Smooth muscle cell (in vitro differentiated cells): ENCODE data around the gene GJD2. TPM values are rescaled to one million over a fixed set of nuclear protein-coding genes. Genes with fewer than 3 reads are reported as not detected.

Source experiments
- DNase-seq: peaks from one replicate; lab custom pipeline; 2025; ENCODE audit not compliant: unreplicated experiment; lab: John Stamatoyannopoulos, UW
- H2AFZ ChIP-seq: fragments of 200-600 bp; sonication (generic); 2 replicates; pipeline ENCODE4 v1.6.0; 2016; ENCODE audit warnings: antibody characterized with exemption, low read depth, mild to moderate bottlenecking
- H3F3A ChIP-seq: fragments of 200-600 bp; sonication (generic); 2 replicates; pipeline ENCODE4 v1.6.0; 2017; ENCODE audit warnings: antibody characterized with exemption, low read depth
- H3K27ac ChIP-seq: fragments of 200-600 bp; sonication (generic); 2 replicates; pipeline ENCODE4 v1.5.1; 2016; ENCODE audit warnings: low read depth, mild to moderate bottlenecking
- H3K27me3 ChIP-seq: fragments of 200-600 bp; sonication (generic); 2 replicates; pipeline ENCODE4 v1.6.1; 2016; ENCODE audit warnings: low read depth, mild to moderate bottlenecking
- H3K36me3 ChIP-seq: fragments of 200-600 bp; sonication (generic); 2 replicates; pipeline ENCODE4 v1.5.1; 2016; ENCODE audit warnings: low read depth
- H3K4me1 ChIP-seq: fragments of 200-600 bp; sonication (generic); 2 replicates; pipeline ENCODE4 v1.5.1; 2016; ENCODE audit warnings: low read depth
- H3K4me2 ChIP-seq: fragments of 200-600 bp; sonication (generic); 2 replicates; pipeline ENCODE4 v1.6.0; 2016; ENCODE audit warnings: mild to moderate bottlenecking
- H3K4me3 ChIP-seq: fragments of 200-600 bp; sonication (generic); 2 replicates; pipeline ENCODE4 v1.5.1; 2016; ENCODE audit warnings: mild to moderate bottlenecking
- H3K79me2 ChIP-seq: fragments of 200-600 bp; sonication (generic); 2 replicates; pipeline ENCODE4 v1.6.0; 2016; ENCODE audit warnings: low read depth, mild to moderate bottlenecking
- H3K9ac ChIP-seq: fragments of 200-600 bp; sonication (generic); 2 replicates; pipeline ENCODE4 v1.6.0; 2016; ENCODE audit warnings: low read depth
- H3K9me3 ChIP-seq: fragments of 200-600 bp; sonication (generic); replicated peaks from 2 replicates; pipeline ENCODE4 v1.5.1; 2016; ENCODE audit warnings: low read depth
- H4K20me1 ChIP-seq: fragments of 200-600 bp; sonication (generic); 2 replicates; pipeline ENCODE4 v1.6.0; 2016; ENCODE audit warnings: low read depth
- CTCF ChIP-seq: fragments of 200-600 bp; sonication (generic); IDR thresholded peaks from 2 replicates; pipeline ENCODE4 v1.5.1; 2017; ENCODE audit warnings: borderline replicate concordance, mild to moderate bottlenecking, antibody characterized with exemption; ENCODE audit not compliant: insufficient read depth, poor library complexity, severe bottlenecking
- WGBS: methylation state at CpG from one replicate; pipeline ENCODE4 v1.1.7; 2016; ENCODE audit warnings: low lambda C conversion rate; 5-methylcytosine and 5-hydroxymethylcytosine counted together
- polyA plus RNA-seq: library from polyadenylated mRNA; unstranded; fragments of >200 nt; fragmentation: Nextera tagmentation; extraction: Ambion mirVana; gene quantifications from 2 replicates; pipeline ENCODE4 v1.2.1, GENCODE V29; 2016
- total RNA-seq: library from RNA; depleted of rRNA; stranded (reverse); fragments of >200 nt; gene quantifications from 2 replicates; pipeline ENCODE4 v1.2.3, GENCODE V29; 2014

Gene GJD2
- total and polyA plus RNA-seq, 2 experiments from 2014 or later, result not detected

- no peaks in the 10 kb centered on the region for H3K9me3 ChIP-seq
- TF ChIP-seq CTCF, result no peak
- H3K9ac ChIP-seq, result no peak overlapping the region
- no peaks in the 10 kb centered on the region for H4K20me1 ChIP-seq
- peaks cover 26% of the 10 kb centered on the region for H3K27me3 ChIP-seq
- no peak overlapping the region for H3K4me2 ChIP-seq
- WGBS, result 85% methylated on average over 4 of the region's 4 CpGs
- no peak for DNase-seq
- H3F3A ChIP-seq, result no peaks in the 10 kb centered on the region
- no peak overlapping the region for H3K4me3 ChIP-seq
- H3K36me3 ChIP-seq, result no peaks in the 10 kb centered on the region
- H3K27ac ChIP-seq, result no peak overlapping the region
- peaks cover 5% of the 10 kb centered on the region for H3K4me1 ChIP-seq
- H2AFZ ChIP-seq, result no peak overlapping the region
- no peaks in the 10 kb centered on the region for H3K79me2 ChIP-seq
Measured at GRCh38 chr15:34749691-34750090, 5.1 kb downstream of the GJD2 start.

DNA sequence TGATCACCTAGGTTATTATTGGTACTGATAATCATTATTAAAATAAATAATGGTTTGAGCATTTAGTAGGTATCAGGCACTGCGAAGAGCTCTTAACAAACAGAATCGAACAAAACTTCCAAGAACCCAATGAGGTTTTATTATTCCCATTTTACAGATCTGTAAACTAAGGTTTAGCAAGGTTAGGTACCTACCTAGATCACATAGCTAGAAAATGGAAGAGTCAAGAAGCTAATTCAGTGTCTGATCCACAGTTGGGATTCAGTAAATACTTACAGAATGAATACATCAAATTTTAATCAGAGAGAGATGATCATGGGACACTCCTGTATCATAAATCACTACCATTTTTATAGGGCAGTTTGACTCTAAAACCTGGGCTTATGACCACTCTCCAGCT, 15.5 kb downstream of the GJD2 start:
- Histone ChIP-seq H3K27me3 (no peaks in the 10 kb centered on the region), H3K4me1 (no peaks in the 10 kb centered on the region), H3F3A (no peaks in the 10 kb centered on the region), H3K9ac (no peak overlapping the region), H4K20me1 (no peaks in the 10 kb centered on the region), H2AFZ (no peak overlapping the region), H3K4me3 (no peak overlapping the region), H3K79me2 (no peaks in the 10 kb centered on the region), H3K36me3 (no peaks in the 10 kb centered on the region), H3K27ac (no peak overlapping the region), H3K4me2 (no peak overlapping the region), H3K9me3 (no peaks in the 10 kb centered on the region)
- TF ChIP-seq CTCF, result no peak
- WGBS, result 92% methylated on average over 2 of the region's 2 CpGs
- DNase-seq, result no peak

- Histone ChIP-seq H3F3A (no peaks in the 10 kb centered on the region), H3K36me3 (no peaks in the 10 kb centered on the region), H3K4me1 (no peaks in the 10 kb centered on the region), H3K79me2 (no peaks in the 10 kb centered on the region), H3K4me2 (no peak overlapping the region), H3K27ac (no peak overlapping the region), H3K27me3 (no peaks in the 10 kb centered on the region), H3K9ac (no peak overlapping the region), H3K4me3 (no peak overlapping the region), H3K9me3 (no peaks in the 10 kb centered on the region), H4K20me1 (no peaks in the 10 kb centered on the region), H2AFZ (no peak overlapping the region)
- DNase-seq, result no peak
- WGBS, result 100% methylated on average over 2 of the region's 2 CpGs
- no peak for TF ChIP-seq CTCF
Measured at GRCh38 chr15:34738002-34738401, 16.8 kb downstream of the GJD2 start.

DNA sequence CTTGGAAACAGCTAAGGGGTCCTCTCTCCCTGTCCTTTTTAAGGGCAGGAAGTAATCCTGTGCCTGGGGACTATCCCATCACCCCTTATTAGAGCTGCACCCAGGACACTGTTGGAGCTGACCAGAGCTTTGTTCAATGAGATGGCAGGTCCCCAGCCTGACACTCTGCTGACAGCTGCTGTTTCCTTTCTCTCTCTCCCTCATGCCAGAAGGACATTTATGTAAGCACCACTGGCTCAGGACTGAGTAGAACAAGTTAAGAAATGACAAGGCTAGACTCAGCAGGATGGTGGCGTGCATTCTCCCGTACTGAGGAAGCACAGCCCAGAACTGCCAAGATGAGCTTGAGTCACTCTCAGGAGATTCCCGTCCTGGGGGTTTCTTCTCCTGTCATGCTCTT, 17.3 kb downstream of the GJD2 start:
- H3K79me2 ChIP-seq, result no peaks in the 10 kb centered on the region
- H3K4me3 ChIP-seq, result no peak overlapping the region
- DNase-seq, result no peak
- H3K4me2 ChIP-seq, result no peak overlapping the region
- H3K9me3 ChIP-seq, result no peaks in the 10 kb centered on the region
- no peak for TF ChIP-seq CTCF
- H4K20me1 ChIP-seq, result no peaks in the 10 kb centered on the region
- no peak overlapping the region for H3K9ac ChIP-seq
- no peaks in the 10 kb centered on the region for H3K27me3 ChIP-seq
- no peaks in the 10 kb centered on the region for H3K4me1 ChIP-seq
- no peaks in the 10 kb centered on the region for H3F3A ChIP-seq
- H3K27ac ChIP-seq, result no peak overlapping the region
- no peak overlapping the region for H2AFZ ChIP-seq
- H3K36me3 ChIP-seq, result no peaks in the 10 kb centered on the region
- WGBS, result 45% methylated on average over 3 of the region's 3 CpGs
